ENCODE results near the gene LYZL4. TPM values are rescaled to one million over a fixed set of nuclear protein-coding genes. Genes with fewer than 3 reads are reported as not detected.

Gene LYZL4
- total RNA-seq, 1 experiment from 2014 or later = not detected

GRCh38 chr3:42366550-42366949, 43.9 kb downstream of the LYZL4 start:
- ChIA-PET POLR2A (no interaction called here), CTCF (no interaction called here), RAD21 (ENCODE audit: low non-redundant PET in 1 of 2, low total read pairs in 2 of 2, uncharacterized antibody in 2 of 2, unreplicated experiment in 2 of 2) (no interaction called here)
- ATAC-seq (no peak), DNase-seq (ENCODE audit: low read depth, low spot score) (no peak)
- no peaks in the 10 kb centered on the region for H3K36me3 ChIP-seq (ENCODE audit: control insufficient read depth in 1 of 2, insufficient read depth in 2 of 2, low read length in 2 of 2)
- H3K9me3 ChIP-seq (ENCODE audit: control insufficient read depth in 1 of 2, insufficient read depth in 1 of 2, low read depth in 1 of 2, low read length in 2 of 2) = peaks cover 0 to 7% of the 10 kb centered on the region in 2 experiments; a peak in 1 of 4 replicates
- TF ChIP-seq CBX3 (IDR thresholded peaks at IDR 0.05; ENCODE audit: low read depth) = no peak
- TF ChIP-seq EGR1 (IDR thresholded peaks at IDR 0.05; ENCODE audit: low read depth) = no peak
- TF ChIP-seq REST (IDR thresholded peaks at IDR 0.05; ENCODE audit: low read depth) = no peak
- TF ChIP-seq ELF1 (IDR thresholded peaks at IDR 0.05; ENCODE audit: borderline replicate concordance, low read depth) = no peak
- no peak for TF ChIP-seq SRF (IDR thresholded peaks at IDR 0.05; ENCODE audit: low read depth)
- TF ChIP-seq ZFX (IDR thresholded peaks at IDR 0.05) = no peak
- TF ChIP-seq POLR2A (IDR thresholded peaks at IDR 0.05; ENCODE audit: borderline replicate concordance, extremely low read depth, insufficient read depth, insufficient read length) = no peak
- TF ChIP-seq JUND (IDR thresholded peaks at IDR 0.05) = no peak
- TF ChIP-seq MAX (IDR thresholded peaks at IDR 0.05) = no peak
- no peak for TF ChIP-seq POLR2AphosphoS5 (IDR thresholded peaks at IDR 0.05; ENCODE audit: low read depth, low read length)
- no peak for TF ChIP-seq FOSL1 (IDR thresholded peaks at IDR 0.05; ENCODE audit: low read depth)
- no peak for TF ChIP-seq RAD21 (IDR thresholded peaks at IDR 0.05; ENCODE audit: low read depth)
- no peak for TF ChIP-seq SP1 (IDR thresholded peaks at IDR 0.05; ENCODE audit: low read depth)
- no peak for TF ChIP-seq SIN3A (IDR thresholded peaks at IDR 0.05; ENCODE audit: low read depth)
- TF ChIP-seq EZH2phosphoT487 (IDR thresholded peaks at IDR 0.05; ENCODE audit: borderline replicate concordance) = no peak
- no peak for TF ChIP-seq YY1 (IDR thresholded peaks at IDR 0.05; ENCODE audit: extremely low read depth, insufficient replicate concordance, low read depth, low read length)
- no peaks in the 10 kb centered on the region for H3K79me2 ChIP-seq (ENCODE audit: insufficient read depth, low read length)
- H4K20me1 ChIP-seq (ENCODE audit: insufficient read depth) = no peaks in the 10 kb centered on the region
- no peak overlapping the region for H3K4me2 ChIP-seq (ENCODE audit: low read length)
- H2AFZ ChIP-seq (ENCODE audit: low read depth, low read length, poor library complexity, severe bottlenecking) = no peak overlapping the region
- no TSS peak for BruUV-seq (replicated peaks)
- no peak overlapping the region for H3K4me3 ChIP-seq (replicated peaks in 1 of 2; ENCODE audit: low read depth in 1 of 2, low read length in 2 of 2)
- H3K9me2 ChIP-seq (ENCODE audit: insufficient read depth) = no peaks in the 10 kb centered on the region
- no peaks in the 10 kb centered on the region for H3K4me1 ChIP-seq (ENCODE audit: control insufficient read depth in 1 of 2, insufficient read depth in 2 of 2, low read length in 2 of 2)
- intact Hi-C loops (cut with micrococcal nuclease) = no loop called here
- H3K9ac ChIP-seq (ENCODE audit: low read length) = no peak overlapping the region
- no peaks in the 10 kb centered on the region for H3K27me3 ChIP-seq (ENCODE audit: insufficient read depth, low read length)
- H3K27ac ChIP-seq (ENCODE audit: low read depth, low read length) = no peak overlapping the region
